HG02852 (cell line): Measurements from ENCODE around the gene RALB.

Experiments
- ATAC-seq: cut with Tn5 transposase; IDR thresholded peaks from one replicate; pipeline ENCODE4 v1.9.1; 2021; ENCODE audit warnings: mild to moderate bottlenecking, moderate library complexity; ENCODE audit not compliant: unreplicated experiment

RALB gene

GRCh38 chr2:120252225-120253020, at the start of gene RALB:
RALB (plus strand) TSS chr2:120252852; CDS start chr2:120278665, 25,813 bp downstream.
- ATAC-seq: peak; percentile 89

GRCh38 chr2:120203251-120204021, 49.2 kb upstream of the RALB start:
- no peak for ATAC-seq

- no peak for ATAC-seq
Measured at GRCh38 chr2:120204022-120204405, 48.6 kb upstream of the RALB start.

- ATAC-seq: no peak
Measured at GRCh38 chr2:120204417-120204816, 48.2 kb upstream of the RALB start.

GRCh38 chr2:120204945-120205670, 47.5 kb upstream of the RALB start:
- ATAC-seq: no peak

GRCh38 chr2:120206022-120206581, 46.5 kb upstream of the RALB start:
- no peak for ATAC-seq

GRCh38 chr2:120208381-120209353, 44.0 kb upstream of the RALB start:
- ATAC-seq: no peak

- no peak for ATAC-seq
Measured at GRCh38 chr2:120209427-120210269, 43.0 kb upstream of the RALB start.

GRCh38 chr2:120210270-120210693, 42.4 kb upstream of the RALB start:
- ATAC-seq: no peak

GRCh38 chr2:120218181-120218580, 34.5 kb upstream of the RALB start:
- ATAC-seq: no peak

GRCh38 chr2:120219291-120219690, 33.4 kb upstream of the RALB start:
- ATAC-seq: no peak

- no peak for ATAC-seq
Measured at GRCh38 chr2:120219766-120220165, 32.9 kb upstream of the RALB start.

GRCh38 chr2:120220756-120221155, 31.9 kb upstream of the RALB start:
- ATAC-seq: no peak

GRCh38 chr2:120221616-120222015, 31.0 kb upstream of the RALB start:
- ATAC-seq: no peak

GRCh38 chr2:120222186-120223033, 30.2 kb upstream of the RALB start:
- ATAC-seq: no peak

GRCh38 chr2:120223034-120223912, 29.4 kb upstream of the RALB start, which contains the start of gene TMEM185B:
TMEM185B (minus strand) TSS chr2:120223400; CDS start chr2:120222976, 424 bp downstream.
- ATAC-seq: peak; percentile 90

GRCh38 chr2:120224256-120224655, 28.4 kb upstream of the RALB start:
- ATAC-seq: no peak
